HL-60 (cell line): Measurements from ENCODE around the gene ARHGEF9.

Experiments
- CTCF ChIP-seq: IDR thresholded peaks from one replicate; pipeline ENCODE4 v1.5.1; 2011; ENCODE audit warnings: low read length, control low read depth, inconsistent platforms; ENCODE audit not compliant: insufficient read depth
- POLR2AphosphoS5 ChIP-seq: IDR thresholded peaks from 2 replicates; pipeline ENCODE4 v1.6.1; 2012; ENCODE audit warnings: low read depth
- REST ChIP-seq: IDR thresholded peaks from 2 replicates; pipeline ENCODE4 v1.6.1; 2012; ENCODE audit warnings: low read depth; ENCODE audit not compliant: insufficient replicate concordance
- SPI1 ChIP-seq: IDR thresholded peaks from 2 replicates; pipeline ENCODE4 v1.6.1; 2012; ENCODE audit warnings: low read depth, mild to moderate bottlenecking, borderline replicate concordance

- TF ChIP-seq CTCF: no peak
- TF ChIP-seq POLR2AphosphoS5: no peak
- TF ChIP-seq SPI1: no peak
- TF ChIP-seq REST: no peak
Measured at GRCh38 chrX:63810746-63811145, 25.7 kb upstream of the ARHGEF9 start.
